OCI-LY3 (cell line): ENCODE results near the gene SLC35F4.

ENCODE experiments used
- CTCF ChIP-seq: fragments of 200-600, 300-600 bp; sonication (generic); IDR thresholded peaks from 2 replicates; pipeline ENCODE4 v1.5.1; 2014; ENCODE audit warnings: antibody characterized with exemption, low read length, low read depth
- EZH2phosphoT487 ChIP-seq: fragments of 200-600 bp; shearing (Covaris generic); IDR thresholded peaks from 2 replicates; pipeline ENCODE4 v1.6.1; 2018; ENCODE audit warnings: antibody characterized with exemption, mixed run types, low read depth

GRCh38 chr14:57671021-57671420 lies 194.9 kb downstream of the SLC35F4 start:
- TF ChIP-seq CTCF (no peak), EZH2phosphoT487 (no peak)
